Stimulated activated CD4-positive, alpha-beta T cell treated with anti-CD3 and anti-CD28 coated beads, Interleukin-15, amount 100 ng/mL, for 1 hour (primary cell): ENCODE measurements around the gene PLEK2.
"Not testable (repeated sequence)": the region's sequence is repeated elsewhere in the genome, so short reads cannot be mapped to it uniquely, and the experiment has no call there.

Experiments
- DNase-seq, 2 donors: peaks; one replicate each; pipeline ENCODE4 v3.0.0-alpha.2; 2020; ENCODE audit warnings: low read depth in 1 of 2, low spot score in 1 of 2

Gene PLEK2

DNA sequence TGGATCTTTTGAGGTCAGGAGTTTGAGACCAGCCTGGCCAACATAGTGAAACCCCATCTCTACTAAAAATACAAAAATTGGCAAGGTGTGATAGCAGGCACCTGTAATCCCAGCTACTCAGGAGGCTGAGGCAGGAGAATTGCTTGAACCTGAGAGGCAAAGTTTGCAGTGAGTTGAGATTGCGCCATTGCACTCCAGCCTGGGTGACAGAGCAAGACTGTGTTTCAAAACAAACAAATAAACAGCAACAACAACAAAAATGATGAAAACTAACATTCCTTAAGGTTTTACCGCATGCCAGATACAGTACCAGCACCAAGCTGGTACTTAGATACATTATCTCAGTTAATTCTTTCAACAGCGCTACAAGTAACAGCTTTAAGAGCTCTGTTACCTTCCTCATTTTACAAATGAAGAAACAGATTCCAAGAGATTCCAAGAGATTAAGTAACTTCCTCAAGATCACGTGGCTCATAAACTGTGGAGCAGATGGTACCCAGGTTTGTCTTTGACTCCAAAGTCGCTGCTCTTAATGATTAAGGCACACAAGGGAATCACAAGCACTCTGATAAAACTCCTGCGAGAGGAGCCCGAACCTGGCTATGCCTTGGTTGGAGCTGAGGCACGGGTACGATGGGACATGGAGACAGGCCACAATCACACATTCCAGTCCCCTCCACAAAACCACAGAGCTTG, 17.7 kb upstream of the PLEK2 start:
- DNase-seq: no peak

GRCh38 chr14:67428501-67429031, 16.6 kb upstream of the PLEK2 start:
- no peak for DNase-seq

- peak; percentile 36 to 55 for DNase-seq
Observed at GRCh38 chr14:67426983-67427606, 15.1 kb upstream of the PLEK2 start.

DNA sequence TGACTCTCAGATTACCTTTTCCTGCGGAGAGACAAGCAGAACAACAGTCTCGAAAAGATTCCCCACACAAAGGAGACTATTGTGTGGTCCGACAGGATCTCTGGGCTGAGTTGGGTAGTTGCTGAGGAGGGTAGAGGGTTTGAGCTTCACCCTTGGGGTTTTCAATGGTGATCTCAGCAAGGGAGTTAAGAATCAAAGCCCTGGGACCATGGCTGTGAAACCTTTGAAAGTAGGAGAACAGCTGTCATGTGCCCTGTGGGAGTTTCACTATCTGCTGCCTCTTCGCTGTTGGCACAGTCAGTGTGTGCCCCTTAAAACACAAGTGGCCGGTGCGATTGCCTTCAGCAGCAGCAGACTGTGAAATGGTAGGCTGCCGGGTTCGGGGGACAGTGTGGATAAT, 14.2 kb upstream of the PLEK2 start:
- no peak for DNase-seq

DNA sequence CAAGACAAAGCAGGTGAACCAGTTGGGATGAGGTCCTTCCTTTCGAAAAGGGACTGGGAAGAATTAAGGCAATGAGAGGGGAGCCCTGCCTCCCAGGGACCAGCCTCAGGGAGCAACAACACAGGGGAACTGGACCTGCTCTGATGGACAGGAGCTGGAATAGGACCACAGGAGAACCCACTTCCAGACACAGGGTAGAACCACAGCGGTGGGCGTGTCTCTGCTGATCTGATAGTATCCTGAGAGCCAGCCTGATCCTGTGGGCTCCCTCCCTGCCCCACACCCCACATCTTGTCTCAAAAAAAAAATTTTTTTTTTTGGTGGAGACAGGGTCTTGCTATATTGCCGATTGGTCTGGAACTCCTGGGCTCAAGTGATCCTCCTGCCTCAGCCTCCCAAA, 13.6 kb upstream of the PLEK2 start:
- no peak for DNase-seq

GRCh38 chr14:67424539-67424938, 12.6 kb upstream of the PLEK2 start:
- no peak for DNase-seq

GRCh38 chr14:67423424-67423823, 11.5 kb upstream of the PLEK2 start:
- no peak for DNase-seq

DNA sequence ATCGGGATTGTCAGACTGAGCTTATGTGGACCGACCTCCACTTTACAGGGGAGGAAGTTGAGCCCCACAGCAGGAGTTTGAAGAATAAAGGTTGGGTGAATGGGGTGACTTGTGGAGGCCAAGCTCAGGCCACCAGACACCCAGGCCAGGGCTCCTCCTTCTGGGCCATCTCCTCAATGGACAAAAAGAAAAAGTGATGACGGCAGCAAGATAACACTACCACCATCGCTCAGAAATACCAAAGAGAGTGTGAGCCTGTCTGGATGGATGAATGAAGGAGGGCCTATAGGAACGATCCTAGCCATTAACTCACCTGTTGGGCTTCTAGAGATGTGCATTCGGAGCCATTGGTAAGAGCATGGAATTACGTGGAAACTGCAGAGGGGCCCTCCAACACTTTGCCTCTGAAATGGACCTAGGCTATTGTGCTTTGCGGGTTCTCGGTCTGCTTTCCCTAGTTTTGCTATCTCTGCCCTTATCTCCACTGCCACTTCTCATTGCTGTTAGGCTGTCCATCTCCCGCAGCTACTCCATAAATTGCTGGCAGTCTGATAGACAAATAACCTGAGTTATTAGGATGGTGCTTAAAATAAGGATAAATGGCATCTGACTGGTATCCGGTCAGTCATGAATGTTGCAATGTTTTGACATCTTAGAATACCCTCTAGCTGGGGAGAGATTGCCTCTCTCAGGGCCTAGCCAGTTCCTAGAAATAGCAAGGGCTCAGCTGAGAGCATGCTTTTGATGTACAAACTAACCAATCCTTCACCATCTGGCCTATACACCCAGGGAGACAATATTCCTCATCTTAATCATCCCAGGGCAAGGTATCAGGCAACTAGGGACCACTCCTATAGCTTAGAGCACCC, 9.6 kb upstream of the PLEK2 start:
- DNase-seq: no peak

DNA sequence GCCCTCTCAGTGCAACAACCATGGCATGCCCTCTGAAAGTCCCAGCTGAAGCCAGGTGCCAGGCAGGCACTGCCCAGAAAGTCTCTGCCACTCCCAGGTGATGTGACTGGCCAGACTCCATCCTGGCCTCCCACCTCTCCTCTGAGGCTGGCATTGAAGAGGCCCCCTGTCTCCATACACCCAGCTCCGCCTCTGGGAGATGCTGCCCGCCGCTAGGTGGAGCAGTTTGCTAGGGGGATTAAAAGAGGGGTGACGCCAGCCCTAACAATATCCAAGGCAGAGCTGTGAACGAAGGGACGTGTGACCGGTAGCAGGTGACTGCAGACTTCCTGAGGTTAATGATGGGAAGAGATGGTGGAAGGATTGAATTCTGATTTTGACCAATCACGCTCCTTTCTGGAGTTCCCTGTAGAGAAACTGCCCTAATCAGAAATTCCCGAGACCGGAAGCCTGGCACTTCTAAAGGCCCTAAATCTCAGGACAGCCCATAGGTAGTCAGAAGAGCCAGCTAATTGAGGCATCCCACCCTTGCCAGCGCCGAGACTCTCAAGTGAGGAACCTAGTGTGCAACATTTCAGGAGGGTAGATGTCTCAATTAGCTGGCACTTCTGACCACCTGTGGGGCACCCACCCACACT, 8.3 kb upstream of the PLEK2 start:
- DNase-seq: no peak

DNA sequence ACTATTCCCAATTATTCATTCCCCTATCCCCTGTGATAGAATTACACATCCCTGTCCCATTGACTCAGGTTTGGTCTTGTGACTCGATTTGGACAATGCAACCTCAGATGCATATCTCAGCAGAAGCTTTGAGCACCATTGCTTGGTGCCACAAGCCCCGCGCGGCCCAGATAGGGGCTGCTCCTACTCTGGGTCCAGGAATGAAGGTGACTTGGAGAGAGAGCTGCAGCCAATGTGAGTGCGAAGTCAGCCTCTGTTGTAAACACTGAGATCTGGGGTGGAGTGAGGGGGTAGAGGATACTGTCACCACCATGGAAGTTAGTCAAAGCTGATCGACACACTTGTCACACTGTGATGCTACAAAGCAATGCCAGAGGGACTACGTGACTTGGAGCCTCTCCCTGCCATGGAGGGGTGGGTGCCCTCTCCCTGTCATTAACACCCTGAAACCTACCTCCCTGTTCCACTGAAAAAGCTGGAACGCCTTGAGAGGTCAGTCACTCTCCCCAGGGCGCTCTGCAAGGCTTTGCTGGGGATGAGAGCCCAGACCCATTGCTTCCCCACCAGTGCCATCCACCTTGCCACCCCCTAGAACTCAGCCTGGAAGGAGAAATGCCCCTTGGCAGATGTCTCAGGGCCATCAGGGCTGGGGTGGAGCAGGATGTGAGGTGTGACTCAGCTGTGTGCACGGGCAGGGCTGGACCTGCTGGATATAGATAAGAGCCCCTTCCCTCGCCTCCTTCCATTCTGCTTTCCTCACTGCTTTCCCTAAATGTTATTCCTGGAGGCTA, 6.6 kb upstream of the PLEK2 start:
- DNase-seq: no peak

DNA sequence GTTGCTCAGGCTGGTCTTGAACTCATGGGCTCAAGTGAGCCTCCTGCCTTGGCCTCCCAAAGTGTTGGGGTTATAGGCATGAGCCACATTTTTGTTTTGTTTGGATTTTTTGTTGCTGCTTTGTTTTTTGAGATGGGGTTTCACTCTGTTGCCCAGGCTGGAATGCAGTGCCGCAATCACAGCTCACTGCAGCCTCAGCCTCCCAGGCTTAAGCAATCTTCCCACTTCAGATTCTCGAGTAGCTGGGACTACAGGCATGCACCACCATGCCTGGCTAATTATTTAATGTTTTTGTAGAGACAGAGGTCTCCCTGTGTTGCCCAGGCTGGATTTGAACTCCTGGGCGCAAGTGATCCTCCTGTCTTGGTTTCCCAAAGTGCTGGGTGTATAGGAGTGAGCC, 5.7 kb upstream of the PLEK2 start:
- no peak for DNase-seq

GRCh38 chr14:67416810-67417209, 4.8 kb upstream of the PLEK2 start:
- DNase-seq: no peak

GRCh38 chr14:67416085-67416484, 4.1 kb upstream of the PLEK2 start:
- no peak for DNase-seq

- not testable (repeated sequence) for DNase-seq
Observed at GRCh38 chr14:67415610-67416009, 3.6 kb upstream of the PLEK2 start.

DNA sequence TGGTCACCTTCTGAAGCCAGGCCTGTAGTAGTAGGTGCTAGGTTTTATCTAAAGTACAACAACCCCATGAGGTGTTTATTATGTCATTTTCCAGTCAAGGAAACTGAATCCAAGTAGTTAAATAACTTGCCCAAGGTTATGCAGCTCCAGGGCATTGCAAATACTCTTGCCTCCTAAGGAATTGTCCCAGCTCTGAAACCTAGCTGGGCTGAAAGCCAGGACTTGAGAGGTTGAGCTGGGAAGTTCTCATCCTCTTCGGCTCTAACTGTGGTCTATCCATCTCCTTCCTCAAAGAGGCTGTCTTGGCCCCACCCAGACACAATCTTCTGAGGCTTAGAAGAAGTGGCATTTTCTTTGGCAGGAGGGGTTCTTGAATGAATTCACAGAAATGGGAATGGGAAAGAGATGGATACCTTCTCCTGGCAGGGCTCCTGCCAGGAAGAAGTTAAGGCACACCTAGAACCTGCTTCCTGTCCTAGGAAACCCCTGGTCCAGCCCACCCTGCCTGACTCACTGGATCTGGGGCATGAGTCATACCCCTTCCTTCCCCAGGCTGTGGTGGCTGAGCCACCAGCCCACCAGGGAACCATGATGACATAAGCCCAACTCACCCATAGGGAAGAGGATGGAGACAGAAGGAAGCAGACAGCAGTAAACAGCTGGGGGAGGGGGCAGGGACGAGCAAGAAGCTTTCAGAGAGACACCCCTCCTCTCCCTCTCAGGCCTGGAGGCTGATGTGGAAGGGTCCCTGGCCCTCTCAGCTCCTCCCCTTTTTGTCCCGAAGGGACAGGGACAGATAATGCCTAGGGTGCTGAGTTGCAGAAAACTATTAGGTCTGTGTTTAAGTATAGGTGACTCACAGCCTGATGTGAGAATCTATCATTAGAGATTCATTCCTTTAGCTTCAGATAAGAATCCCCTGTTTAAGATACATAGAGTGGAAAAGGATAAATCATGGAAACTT, 2.1 kb upstream of the PLEK2 start:
- DNase-seq: no peak

GRCh38 chr14:67411370-67411769, 595 bp downstream of the PLEK2 start:
- DNase-seq: no peak

- no peak for DNase-seq
Observed at GRCh38 chr14:67410313-67410712, 1.7 kb downstream of the PLEK2 start.

DNA sequence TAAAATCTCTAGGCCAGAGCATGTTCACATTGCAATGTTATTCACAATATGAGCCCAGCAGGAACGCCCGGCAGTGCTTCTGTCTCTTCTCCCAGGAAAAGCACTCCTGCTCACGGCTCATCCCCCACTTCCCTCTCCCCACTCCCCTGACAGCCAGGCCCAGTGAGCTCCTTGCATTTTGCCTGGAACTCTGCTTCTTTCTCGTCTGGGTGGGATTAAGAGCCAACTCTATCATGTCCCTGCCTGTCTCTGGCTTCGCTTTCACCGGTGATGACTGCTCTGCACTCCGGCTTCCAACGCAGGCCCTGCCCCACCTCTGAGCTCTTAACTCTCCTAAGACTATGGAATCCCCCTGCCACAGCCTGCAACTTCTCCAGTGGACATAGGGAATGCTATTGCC, 2.5 kb downstream of the PLEK2 start:
- no peak for DNase-seq

DNA sequence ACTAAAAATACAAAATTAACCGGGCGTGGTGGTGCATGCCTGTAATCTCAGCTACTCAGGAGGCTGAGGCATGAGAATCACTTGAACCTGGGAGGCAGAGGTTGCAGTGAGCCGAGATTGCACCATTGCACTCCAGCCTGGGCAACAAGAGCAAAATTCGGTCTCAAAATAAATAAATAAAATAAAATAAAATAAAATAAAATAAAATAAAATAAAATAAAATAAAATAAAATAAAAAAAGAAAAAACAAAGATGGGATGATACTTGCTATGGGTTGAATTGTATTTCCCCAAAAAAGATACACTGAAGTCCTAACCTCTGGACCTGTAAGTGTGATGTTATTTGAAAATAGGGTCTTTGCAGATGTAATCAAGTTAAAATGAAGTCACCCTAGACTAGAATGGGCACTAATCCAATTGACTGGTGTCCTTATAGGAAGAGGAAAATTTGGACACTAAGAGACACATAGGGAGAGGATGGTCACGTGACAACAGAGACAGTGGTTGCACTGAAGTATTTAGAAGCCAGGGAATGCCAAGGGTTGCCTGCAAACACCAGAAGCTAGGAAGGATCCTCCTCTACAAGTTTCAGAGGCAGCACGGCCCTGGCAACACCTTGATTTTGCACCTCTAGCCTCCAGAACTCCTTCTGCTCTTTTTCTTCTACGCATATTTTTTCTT, 3.7 kb downstream of the PLEK2 start:
- DNase-seq: not testable (repeated sequence)
